Activated CD8-positive, alpha-beta memory T cell treated with anti-CD3 and anti-CD28 coated beads, Interleukin-2, amount 50 U/mL, for 24 hours (primary cell): ENCODE results near the gene AIP.
A peak's percentile ranks its signal among the peaks of the same experiment; 100 is the strongest.

ENCODE experiments used
- DNase-seq: peaks from one replicate; pipeline ENCODE4 v3.0.0-alpha.2; 2020; ENCODE audit errors: extremely low read depth

The AIP gene

GRCh38 chr11:67482827-67483798 is at the start of gene AIP:
AIP (plus strand) TSS chr11:67483026; CDS start chr11:67483159, 133 bp downstream.
- peak; percentile 93 for DNase-seq

DNA sequence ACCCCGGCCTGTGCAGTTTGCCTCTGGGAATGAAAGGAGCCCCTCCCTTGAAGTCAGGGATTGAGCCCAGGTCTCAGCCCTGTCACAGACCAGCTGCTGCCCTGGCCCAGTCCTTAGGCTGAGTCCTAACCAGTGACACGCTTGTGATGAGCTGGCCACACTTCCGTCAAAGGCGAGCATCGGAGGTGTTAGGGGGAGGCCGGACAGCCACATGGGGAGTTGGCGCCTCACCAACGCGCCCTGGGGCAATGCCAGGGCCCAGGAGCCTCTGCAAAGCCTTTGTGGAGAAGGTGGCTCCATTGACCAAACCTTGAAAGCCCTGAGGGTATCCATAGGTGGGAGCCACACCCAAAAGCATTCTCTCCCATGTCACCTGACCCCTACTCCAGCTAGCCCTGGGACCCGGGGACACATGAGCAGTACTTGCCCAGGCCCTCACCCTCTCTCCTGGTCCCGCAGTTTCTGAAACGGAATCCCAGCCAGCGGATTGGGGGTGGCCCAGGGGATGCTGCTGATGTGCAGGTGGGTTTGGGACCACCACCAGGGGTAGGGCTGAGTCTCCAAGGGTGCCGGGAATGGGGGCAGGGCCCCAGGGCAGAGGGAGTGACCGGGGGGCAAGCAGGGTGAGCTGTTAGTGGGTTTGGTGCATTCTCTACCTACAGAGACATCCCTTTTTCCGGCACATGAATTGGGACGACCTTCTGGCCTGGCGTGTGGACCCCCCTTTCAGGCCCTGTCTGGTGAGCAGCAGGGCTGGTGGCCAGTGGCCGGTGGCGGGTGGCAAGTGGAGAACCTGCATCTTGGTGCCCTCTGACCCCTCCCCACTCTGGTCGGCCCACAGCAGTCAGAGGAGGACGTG is 49.1 kb upstream of the AIP start:
- no peak for DNase-seq

DNA sequence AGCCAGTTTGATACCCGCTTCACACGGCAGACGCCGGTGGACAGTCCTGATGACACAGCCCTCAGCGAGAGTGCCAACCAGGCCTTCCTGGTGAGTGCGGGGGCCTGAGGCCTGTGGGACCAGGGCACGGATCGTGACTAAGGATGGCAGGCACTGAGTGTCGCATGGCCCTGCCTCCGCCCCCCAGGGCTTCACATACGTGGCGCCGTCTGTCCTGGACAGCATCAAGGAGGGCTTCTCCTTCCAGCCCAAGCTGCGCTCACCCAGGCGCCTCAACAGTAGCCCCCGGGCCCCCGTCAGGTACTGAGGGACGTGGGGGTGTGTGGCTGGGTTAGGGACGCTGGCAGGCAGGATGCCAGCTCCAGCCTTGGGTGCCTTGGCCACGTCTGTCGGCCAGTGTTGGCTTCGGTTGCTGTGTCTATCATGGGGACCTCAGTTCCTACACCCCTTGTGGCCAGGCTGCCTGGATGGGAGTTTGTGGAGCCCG is 48.4 kb upstream of the AIP start:
- no peak for DNase-seq

GRCh38 chr11:67435031-67435726 is 47.6 kb upstream of the AIP start:
- no peak for DNase-seq

- no peak for DNase-seq
These were observed 46.9 kb upstream of the AIP start for GRCh38 chr11:67435727-67436458.

GRCh38 chr11:67436459-67437081 is 46.3 kb upstream of the AIP start:
- DNase-seq = no peak

DNA sequence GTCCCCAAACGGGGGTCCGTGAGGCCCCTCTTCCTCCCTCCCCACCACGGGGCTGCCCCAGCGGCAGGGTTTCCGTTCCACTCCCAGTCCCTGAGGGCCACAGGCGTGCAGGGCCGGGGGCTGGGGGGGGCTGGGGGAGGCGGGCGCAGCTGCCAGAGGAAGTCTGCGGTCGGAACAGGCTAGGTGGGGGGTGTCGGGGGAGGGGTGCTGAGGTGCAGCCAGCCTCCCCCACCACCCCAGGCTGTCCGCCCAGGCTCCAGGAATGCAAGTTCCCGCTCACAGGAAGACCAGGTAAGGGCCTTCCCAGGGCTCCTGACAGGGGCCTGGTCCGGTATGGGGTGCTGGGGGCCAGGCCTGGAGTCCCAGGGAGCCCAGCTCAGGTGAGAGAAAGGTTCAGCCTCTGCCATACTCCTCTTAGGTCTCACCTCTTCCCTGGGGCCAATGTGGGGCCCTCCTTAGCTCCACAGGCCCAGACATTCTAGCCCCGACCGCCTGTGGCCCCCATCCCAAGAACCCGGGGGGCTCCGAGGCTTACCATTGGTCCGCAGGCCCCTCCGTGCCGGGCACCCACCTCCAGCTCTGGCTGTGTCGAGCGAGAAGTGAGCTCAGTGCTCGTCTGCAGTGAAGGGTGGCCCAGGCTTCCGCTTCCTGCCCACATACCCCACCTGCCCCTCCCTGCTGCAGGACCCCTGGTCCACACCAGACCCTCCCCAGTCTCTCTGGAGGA is 45.6 kb upstream of the AIP start, which contains the start of gene PTPRCAP:
Gene PTPRCAP, minus strand, starts transcription at position 601 of the 727 bp plus-strand sequence. Its CDS starts 63 bp downstream, at position 538.
- no peak for DNase-seq

- no peak for DNase-seq
These were observed 45.0 kb upstream of the AIP start for GRCh38 chr11:67437809-67438157.

DNA sequence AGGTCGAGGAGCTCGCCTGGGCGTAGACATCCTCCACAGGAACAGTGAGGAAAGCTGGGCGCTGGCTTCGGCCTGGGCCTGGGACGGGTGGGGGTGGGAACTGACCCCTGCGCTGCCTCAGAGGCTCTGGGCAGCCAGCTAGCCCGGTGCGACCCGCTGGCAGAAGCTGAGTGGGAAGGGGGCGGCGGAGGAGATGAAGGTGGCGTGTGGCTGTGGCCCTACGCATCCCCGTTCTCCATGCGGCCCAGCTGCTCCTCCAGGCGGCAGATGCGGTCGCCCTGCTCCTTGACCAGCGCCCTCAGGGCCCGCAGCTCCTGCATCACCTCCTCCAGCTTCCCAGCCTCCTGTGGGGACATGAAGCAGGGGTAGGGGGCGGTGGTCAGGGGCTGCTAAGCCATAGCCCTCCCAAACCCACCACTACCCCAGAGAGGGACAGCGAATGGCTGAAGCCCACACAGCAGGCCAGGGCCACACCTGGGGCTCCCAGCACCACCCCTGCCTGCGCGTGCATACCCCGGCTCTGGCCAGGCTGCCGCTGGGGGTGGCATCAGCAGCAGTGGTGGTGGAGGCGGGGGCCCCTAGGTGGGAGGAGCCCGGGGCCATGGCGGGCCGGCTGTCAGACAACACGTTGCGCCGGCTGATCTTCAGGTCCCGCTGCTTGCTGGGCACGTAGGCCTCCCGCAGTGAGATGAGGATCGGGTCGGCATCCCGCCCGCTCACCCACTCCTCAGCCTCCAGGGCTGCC is 44.5 kb upstream of the AIP start:
- no peak for DNase-seq

DNA sequence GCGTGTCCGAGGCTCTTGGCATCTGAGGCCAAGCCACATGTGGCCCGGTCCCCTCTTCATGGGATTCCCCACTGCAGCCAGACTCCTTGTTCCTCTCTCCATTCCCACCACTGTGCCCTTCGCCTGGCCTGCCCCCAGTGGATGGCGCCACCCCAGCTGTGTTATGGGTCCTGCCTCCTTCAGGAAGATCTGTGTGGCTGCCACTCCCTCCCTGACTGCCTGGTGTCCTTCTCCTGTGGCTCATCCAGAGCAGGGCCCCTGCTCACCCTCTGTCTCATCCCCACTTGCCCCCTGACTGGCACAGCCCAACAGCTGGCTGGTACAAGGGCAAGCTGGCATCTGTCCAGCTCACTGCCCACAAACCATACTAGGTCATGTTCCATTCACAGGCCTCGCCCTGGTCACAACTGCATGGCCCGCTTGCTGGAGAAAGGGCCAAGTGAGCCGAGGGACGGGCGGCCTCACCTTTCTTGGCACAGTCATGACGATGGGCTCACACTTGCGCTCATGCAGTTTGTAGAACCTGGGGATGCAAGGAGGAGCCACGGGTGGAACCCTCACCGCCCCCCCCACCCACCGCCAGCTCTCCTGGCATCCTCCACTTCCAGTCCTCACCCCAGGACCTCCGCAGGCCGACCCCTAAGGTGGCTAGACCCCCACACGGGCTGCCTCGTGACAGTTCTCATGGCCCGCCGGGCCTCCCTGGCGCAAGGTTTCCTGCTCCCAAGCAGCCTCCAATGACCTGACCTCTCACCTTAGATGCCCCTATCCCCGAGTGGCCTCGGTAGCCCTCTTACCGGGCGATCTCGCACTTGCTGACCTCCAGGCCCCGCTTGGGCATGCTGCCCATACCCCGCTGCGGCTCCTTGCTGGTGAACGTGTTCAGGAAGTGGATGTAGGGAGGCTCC is 43.3 kb upstream of the AIP start:
- no peak for DNase-seq

DNA sequence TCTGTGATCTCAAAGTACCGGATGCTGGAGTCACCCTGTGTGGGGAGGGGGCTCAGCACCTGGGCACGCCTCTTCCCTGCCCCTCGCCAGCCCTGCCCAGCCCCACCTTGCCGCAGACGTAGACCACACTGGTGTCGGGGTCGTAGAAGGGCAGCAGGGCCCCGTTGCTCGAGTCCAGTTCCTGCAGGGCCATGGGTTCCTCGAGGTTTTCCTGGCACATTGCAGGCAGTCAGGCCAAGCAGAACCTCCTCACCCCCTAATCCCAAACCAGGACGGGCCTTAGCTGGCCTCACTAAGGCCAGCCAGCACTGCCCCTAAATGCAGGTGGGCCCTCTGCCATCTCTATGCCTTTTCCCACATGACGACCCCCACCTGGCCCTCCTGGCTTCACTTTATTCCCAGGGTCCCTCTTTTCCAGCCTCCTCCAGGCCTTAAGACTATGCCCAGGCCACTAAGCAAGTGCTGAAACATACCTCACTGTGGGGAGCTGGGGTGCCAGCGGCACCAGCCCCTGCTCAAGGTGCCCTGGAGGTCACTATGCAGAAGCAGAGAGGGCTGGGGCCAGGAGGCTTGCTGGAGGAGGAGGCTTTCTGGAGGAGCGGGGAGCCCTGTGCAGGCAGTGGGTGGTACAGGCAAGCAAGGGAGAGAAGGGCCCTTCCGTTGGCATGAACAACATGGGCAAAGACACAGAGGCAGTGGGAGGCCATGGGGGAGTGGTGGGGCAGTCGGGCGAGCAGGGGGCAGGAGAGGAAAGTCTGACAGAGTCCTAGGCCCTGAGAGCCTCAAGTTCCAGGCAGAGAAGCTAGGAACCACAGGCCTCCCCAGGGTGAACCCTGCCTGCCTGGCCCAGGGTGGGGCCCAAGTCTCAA is 42.4 kb upstream of the AIP start:
- DNase-seq = no peak

GRCh38 chr11:67441098-67441563 is 41.7 kb upstream of the AIP start:
- no peak for DNase-seq

DNA sequence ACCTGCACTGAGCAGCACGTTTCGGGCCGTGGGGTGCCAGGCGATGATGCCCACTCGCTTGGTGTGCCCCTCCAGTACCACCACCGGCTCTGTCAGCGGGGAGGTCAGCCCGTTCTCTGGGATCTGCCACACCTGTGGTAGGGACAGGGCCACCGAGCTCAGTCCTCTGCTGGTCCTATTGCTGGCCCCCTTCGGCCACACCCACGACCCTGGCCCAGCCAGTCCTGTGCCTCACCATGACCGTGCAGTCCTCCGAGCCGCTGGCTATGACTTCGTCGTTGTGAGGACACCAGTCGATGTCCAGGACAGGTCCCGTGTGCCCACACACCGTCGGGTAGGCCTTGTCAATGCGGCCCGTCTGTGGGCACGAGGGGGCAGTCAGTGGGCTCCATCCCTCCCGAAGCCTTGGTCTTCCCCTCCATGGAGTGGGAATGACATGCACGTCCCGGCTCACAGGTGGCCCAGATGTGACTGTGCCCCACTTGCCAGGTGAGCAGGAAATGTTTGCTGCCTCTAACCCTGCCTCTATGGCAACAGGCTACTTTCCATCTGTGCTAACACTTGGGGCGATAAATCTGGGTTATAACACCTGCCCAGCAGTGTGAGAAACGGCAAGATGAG is 41.0 kb upstream of the AIP start:
- no peak for DNase-seq

DNA sequence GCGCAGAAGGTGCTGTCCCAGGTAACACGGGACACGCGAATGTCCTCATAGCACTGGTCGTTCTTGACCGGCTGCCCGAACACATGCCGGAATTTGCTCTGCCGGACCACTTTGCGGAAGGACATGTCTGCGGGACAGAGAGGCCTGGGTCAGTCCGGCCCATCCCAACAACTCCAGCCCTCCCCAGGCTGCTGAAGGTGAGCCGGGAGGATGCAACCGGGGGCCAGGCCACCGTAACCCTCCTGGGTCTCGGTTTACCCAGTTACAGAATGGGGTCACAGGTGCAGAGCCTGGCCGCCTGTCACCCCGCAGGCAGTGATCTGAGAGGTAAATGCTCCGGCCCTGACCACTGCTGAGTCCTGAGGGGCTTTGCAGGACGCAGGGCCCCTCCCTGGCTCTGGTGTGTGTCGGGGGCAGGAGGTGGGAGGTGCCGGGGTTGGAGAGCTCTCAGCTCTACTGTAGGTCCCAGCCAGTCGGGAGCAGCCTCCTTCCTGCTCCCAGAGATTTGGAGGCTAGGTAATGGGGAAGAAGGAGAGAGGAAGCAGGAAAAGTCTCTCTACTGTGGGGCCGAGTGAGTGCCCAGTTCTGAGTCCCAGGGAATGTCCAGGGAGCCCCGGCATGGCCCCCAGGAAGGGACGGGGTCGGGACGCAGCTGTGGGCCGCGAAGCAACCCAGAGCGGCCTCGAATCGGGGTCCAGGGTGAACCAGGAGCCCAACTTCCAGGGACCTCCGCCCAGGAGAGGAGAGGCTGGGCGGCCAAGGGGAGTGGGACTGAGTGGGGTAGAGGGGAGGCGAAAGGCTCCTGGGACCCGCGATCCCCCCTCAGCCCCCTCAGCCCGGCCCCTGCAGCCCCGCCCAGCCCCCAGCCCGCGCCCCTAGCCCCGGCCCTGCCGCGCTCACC is 40.1 kb upstream of the AIP start:
- DNase-seq = no peak

GRCh38 chr11:67445515-67445914 is 37.3 kb upstream of the AIP start:
- DNase-seq = no peak

DNA sequence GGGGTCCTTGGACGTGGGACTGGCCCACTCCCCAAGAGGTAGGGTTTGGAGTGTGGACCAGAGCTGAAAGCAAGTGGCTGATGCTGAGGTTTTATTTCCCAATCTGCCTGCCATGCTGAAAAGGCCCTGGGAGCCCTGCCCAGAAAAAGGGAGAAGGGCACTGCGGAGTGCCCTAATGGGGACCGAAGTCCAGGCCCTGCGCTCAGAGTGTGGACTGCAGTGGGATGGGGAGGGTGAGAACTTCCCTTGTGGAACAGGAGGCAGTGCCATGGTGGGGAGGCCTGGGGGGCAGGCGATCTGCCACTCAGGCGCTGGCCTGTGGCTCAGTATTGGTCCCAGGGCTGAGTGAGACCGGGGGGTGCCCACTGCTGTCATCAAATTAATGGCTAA is 34.6 kb upstream of the AIP start:
- no peak for DNase-seq
